ENCODE data around the gene AP4M1.

GRCh38 chr7:100102950-100103840 is 1.8 kb downstream of the AP4M1 start:
- TF ChIP-seq CTCF (IDR thresholded peaks at IDR 0.05) (no peak), POLR2A (IDR thresholded peaks at IDR 0.05) (no peak)
